GM18508 (cell line): ENCODE measurements around the gene BYSL.

ENCODE experiments used
- ATAC-seq: cut with Tn5 transposase; IDR thresholded peaks from one replicate; pipeline ENCODE4 v1.9.1; 2021; ENCODE audit warnings: moderate number of reproducible peaks; ENCODE audit not compliant: insufficient read depth, unreplicated experiment

BYSL gene

GRCh38 chr6:41914343-41914742, 7.0 kb upstream of the BYSL start:
- no peak for ATAC-seq

DNA sequence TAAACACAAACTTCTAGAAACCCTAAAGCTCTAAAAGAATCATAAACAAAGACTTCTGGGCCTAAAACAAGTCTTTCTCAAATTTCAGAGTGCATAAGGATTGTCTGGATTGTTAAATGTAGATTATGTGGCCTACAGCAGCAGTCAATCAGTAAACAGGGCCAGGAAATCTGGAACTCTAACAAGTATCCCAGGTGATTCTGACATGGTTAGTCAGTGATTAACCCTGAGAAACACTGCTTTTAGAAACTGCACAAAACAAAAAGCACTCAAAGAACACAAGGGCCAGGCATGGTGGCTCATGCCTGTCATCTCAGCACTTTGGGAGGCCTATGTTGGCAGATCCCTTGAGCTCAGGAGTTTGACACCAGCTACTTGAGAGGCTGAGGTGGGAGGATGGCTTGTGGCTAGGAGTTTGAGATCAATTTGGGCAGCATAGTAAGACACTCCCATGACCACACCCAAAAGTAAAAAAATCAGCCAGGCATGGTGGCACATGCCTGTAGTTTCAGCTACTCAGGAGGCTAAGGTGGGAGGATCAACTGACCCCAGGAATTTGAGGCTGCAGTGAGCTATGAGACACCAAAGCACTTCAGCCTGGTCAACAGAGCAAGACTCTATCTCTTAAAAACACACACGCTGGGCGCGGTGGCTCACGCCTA, 6.3 kb upstream of the BYSL start:
- ATAC-seq, result no peak

- ATAC-seq, result no peak
Observed at GRCh38 chr6:41917528-41917927, 3.8 kb upstream of the BYSL start.

DNA sequence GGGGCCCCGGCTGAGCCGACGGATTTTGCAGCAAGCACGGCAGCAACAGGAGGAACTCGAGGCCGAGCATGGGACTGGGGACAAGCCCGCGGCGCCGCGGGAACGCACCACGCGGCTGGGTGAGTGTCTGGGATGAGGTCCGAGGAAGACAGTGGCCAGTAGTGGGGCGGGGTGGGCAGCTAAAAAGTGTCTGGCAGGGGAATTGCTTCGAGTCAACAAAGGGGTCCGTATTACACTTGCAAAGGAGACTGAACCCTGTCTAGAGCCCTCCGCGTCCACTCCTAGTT, 356 bp downstream of the BYSL start:
- no peak for ATAC-seq

DNA sequence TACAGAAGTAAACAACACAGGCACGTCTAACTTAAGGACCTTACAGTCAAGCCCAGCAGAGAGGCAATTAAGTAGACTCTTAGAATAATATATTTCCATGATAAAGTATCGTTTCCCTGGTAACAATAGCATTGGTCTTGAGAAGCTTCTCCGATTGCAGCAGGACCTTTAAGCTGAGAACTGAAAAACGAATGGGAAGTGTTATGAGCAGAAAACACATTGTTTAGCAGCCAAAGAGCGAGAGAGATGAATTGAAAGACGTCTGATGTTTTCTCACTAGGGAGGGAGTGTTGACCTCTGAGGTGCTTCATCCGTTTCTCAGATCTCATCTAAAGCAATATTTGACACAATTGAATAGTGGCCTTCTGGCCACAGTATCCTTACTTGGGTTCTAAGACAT, 855 bp downstream of the BYSL start:
- ATAC-seq, result no peak

DNA sequence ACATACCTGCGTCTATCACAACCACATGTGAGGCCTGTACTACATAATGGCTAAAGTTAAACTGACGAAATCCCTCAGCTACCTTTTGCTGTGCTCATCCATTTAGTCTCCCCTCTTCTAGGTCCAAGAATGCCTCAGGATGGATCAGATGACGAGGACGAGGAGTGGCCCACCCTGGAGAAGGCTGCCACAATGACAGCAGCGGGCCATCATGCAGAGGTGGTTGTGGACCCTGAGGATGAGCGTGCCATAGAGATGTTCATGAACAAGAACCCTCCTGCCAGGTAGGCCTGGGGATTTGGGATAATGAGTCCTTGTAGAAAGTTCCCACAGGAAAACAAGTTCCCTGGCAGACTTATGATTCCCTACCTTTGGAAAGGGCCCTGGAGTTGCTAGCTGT, 6.0 kb downstream of the BYSL start:
- no peak for ATAC-seq

DNA sequence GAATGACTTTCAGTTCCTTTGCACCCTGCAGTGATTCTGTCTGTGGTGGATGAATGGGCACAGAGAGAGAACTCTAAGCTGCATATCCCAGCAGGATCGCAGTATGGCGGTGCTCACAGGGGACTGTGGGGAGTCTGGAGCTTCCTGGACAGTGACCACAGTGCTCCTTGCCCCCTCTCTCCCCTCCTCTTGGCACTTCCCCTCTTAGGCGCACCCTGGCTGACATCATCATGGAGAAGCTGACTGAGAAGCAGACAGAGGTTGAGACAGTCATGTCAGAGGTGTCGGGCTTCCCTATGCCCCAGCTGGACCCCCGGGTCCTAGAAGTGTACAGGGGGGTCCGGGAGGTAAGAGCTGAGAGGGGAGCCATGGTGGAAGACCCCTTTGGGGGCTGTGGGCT, 8.6 kb downstream of the BYSL start:
- no peak for ATAC-seq

GRCh38 chr6:41931792-41932191, 10.5 kb downstream of the BYSL start:
- ATAC-seq, result no peak

DNA sequence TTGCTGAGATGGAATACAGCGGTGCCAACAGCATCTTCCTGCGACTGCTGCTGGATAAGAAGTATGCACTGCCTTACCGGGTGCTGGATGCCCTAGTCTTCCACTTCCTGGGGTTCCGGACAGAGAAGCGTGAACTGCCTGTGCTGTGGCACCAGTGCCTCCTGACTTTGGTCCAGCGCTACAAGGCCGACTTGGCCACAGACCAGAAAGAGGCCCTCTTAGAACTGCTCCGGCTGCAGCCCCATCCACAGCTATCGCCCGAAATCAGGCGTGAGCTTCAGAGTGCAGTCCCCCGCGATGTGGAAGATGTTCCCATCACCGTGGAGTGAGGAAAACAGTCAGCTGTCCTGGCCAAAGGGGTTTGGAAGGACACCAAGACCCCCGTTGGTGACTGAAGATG, 11.1 kb downstream of the BYSL start:
- no peak for ATAC-seq

DNA sequence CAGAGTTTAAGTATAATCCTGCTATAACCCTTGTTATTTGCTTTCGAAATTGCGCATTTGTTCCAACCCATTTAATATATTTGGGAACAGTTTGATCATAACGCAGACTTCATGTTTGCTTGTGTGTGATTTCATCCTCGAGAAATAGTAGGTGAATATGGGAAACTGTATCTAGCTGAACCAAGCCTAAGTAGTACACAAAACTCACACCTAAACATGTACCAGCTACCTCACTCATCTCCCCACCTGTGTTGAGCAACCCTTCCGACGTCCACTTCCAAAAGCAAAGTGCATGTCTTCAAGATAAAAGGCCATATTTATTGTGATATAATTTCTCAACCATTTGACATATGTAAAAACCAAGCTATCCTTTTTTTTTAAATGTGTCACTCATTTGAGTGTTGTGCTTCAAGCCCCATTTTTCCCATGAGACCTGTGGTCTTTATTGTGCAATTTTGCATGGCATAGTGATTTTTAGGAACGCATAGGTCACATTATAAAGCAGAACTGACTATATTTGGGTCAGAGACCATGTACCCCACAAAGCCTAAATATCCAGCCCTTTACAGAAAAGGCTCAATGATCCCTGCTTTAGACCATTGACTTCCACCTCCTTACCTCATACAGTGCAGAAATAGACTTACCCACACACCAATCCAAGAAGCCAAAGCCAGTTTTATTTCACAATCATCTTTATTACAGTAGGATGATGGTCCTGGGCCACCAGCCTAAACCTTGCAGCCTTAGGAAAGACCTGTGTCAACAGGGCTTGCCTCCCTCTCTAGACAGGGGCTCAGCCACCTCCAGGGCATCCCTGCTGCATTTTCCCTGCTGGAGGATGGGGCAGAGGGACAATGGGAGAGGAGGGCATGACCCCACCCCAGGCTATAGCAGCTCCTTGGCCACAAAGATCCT, 13.2 kb downstream of the BYSL start:
- ATAC-seq, result no peak

DNA sequence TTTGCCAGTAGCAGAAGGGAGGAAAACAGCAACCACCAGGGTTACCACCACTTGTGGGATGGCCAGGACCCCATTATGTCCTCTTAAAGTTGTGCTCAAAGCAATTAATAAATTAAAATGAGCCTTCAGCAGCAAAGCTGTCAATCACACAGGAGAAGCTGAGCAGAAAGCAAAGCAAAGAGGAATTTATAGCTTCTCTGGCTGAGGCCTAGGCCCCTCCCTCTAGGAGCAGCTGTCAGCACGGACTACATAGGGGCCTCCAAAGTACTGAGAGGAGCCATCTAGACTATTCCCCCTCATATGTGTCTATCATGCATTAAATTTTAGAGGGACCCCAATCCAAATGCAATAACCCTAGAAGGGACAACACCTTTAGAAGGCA, 13.9 kb downstream of the BYSL start:
- ATAC-seq, result no peak

DNA sequence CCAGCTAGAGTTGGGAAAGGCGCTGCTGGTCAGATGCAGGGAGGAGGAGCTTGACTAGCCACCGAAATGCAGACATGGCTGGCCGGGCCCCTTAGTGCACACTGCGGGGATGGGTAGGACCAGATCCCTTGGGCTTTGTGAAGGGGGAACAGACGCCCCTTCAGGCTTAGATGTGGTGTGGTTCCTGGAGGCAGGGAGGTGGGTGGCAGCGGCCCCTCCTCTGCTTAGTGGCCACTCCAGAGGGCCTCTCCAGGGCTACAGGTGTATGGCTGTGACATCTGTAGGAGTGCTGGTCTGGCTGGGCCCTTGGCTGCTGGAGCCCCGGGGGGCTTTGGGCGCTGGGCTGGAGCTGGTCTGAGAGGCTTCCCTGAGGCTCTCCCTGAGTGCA, 14.4 kb downstream of the BYSL start:
- ATAC-seq, result no peak

- peak; percentile 56 for ATAC-seq
Observed at GRCh38 chr6:41936073-41936837, 15.0 kb downstream of the BYSL start.

DNA sequence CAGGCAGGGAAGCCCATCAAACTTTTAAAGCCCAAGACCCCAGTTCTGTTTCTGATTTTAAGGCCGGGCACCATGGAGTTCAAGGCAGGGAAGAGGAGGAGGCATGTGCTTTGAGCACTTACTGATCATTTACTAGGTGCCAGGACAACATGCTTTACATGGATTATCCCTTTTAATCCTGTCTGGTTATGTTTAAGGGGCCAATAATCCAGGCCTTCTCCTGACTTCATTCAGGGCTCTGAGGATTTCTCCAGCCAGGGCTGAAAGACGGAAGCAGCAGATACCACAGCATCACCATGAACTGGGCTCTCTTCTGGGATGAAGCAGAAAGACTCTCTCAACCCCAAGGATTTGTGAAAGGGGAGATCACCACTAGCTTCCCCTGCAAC, 16.2 kb downstream of the BYSL start:
- ATAC-seq, result no peak

GRCh38 chr6:41937861-41938574, 16.7 kb downstream of the BYSL start:
- no peak for ATAC-seq

DNA sequence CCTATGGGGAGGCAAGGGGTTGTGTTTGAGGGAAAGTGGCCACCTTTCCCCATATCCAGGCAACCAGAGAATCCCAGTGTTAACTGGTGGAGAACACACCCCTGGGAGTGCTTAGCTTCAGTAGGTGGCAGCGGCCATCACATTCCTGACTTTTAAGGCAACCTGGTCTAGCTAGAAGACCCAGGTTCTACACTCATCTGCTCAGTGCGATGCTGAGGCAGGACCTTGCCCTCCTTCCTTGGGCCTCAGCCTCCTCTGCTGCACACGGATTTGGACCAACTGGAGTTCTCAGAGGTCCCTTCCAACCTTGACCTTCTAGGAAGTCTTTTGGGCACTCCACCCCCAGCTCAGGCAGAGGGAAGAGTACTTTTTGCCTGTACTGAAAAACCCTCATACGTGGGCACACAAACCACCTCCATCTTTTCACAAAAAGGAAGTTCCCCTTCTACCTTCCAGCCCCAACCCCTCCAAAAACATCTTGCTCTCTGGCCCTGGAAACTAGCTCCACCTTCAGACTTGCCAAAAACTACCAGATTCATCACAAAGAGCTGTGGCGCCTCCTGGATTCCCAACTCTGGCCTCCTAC, 17.4 kb downstream of the BYSL start:
- ATAC-seq, result no peak

GRCh38 chr6:41939176-41939847, 18.0 kb downstream of the BYSL start:
- ATAC-seq, result no peak

DNA sequence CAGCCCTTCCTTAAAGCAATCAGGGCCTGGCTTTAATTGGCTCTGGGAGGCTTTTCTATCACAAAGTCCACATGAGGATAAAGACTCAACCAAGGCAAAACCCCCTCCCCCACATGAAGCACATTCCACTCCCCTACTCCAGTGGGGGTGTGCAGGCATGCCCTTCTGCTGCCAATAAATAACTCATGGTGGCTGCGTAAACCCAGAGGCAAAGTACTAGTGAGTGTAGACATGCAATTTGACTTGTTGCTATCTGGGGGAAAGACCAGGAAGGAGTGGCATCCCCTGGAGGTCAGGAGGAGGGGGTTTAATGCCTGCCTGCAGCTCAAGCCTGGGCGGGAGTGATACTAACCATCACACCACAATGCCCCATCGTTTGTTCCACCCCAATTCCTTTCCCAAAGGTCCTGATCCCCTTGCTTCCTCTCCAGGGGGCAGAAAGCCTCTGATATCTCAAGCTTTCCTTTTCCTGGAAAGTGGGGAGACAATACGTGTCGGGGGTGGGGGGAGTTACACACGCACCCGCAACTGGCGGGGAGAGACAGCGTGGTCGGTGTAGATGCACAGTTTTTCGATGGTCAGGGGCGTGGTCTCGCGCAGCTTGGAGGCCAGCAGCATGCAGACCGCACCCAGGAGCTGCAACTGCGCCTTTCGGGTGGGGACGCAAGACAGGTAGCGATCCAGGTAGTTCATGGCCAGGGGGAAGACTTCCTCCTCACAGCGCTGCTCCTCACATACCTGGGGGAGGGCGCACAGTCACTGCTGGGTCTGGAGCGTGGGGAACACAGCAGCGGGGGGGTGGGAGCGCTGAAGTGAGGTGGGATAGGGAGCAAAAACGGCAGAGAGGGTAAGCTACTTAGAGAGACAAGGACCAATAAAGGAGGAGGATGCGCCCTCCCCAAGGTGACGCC, 18.8 kb downstream of the BYSL start:
- ATAC-seq, result no peak

DNA sequence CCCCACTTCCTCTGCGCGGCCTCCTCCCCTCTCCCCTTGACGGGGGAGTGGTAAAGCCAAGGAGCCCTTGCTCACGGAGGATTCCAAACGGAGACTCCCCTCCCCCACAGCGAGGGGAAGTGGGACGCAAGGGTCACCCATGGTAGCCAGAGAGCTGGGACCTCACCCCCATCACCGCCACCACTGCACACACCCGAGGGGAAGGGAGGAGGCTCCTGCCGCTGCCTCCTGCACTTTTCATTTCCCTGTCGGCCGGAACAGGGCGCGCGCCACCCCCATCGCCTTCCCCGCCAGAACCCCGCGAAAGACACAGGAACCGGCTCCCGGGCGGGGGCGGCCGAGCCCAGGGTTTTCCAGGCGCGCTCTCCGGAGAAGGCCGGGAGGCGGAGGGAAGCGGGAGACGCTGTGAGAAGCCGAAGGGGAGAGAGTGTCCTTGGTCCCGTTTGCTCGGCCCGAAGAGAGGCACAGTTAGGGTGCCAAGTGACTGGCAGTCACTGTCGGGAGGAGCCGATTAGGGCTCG, 19.5 kb downstream of the BYSL start:
- ATAC-seq, result no peak
